Measurements from ENCODE around the gene FAS.

The FAS gene

DNA sequence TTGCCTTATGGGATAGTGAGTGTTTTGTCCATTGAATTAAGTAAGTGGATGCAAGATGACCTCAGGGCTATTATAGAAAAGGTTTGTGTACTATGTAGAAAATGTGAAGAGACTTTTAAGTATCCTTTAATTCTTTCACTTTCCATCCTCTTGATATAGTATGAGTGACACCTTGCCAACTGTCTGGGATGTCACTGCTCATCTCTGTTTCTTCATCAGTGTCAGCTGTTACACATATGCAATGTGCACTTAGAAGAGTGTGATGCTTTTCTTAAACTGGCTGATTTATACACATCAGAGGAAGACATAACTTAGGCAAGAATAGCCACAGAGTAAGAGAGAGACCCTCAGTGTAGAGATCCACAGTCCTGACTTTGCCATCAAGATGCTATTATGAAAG lies 29.3 kb upstream of the FAS start:
- peaks cover 24% of the 10 kb centered on the region for H3K4me1 Mint-ChIP-seq (ENCODE audit: low read depth)
- no peaks in the 10 kb centered on the region for H3K9me3 Mint-ChIP-seq (ENCODE audit: low read depth)
- H3K4me3 Mint-ChIP-seq = no peak overlapping the region
- peaks cover 3% of the 10 kb centered on the region for H3K36me3 Mint-ChIP-seq
- H3K27ac Mint-ChIP-seq = no peak overlapping the region
- no peaks in the 10 kb centered on the region for H3K27me3 Mint-ChIP-seq

DNA sequence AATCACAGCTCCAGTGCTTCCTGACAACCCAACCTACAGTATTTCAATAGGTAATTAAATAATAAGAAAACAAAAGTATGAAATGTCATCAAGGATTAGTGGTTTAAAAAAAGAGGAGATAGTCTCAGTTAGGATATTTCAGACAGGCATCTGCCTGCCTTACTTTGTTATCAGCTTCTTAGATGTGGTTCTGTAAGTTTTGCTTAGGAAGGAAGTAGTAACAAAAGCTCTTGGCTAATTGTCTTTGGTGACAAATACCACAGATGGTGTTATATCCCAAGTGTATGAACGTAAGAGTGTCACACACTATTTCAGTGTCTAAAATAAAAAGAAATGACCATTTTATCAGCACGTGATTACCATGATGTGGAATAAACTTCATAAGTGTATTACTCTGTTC lies 28.3 kb upstream of the FAS start:
- H3K9me3 Mint-ChIP-seq (ENCODE audit: low read depth) = no peaks in the 10 kb centered on the region
- H3K36me3 Mint-ChIP-seq = peaks cover 3% of the 10 kb centered on the region
- peaks cover 24% of the 10 kb centered on the region for H3K4me1 Mint-ChIP-seq (ENCODE audit: low read depth)
- peak overlapping the region; percentile 56 for H3K4me3 Mint-ChIP-seq
- H3K27me3 Mint-ChIP-seq = no peaks in the 10 kb centered on the region
- H3K27ac Mint-ChIP-seq = no peak overlapping the region

DNA sequence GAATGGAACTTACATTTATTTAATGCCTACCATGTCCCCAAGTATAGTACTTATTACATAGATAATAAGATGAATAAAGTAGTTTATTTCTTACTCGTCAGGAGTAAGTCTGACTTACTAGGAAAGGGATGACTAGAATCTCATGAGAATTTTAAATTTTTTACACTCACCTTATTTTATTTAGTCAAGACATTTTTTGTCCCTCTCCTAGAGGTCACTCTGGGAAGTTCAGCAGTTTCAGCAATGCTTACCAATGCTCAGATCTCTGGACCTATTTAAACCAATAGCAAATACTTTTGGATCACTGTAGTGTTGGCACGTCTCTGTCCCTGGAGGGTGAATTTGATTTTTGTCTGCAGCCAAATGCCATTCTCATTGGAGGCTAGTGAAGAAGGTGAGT lies 27.3 kb upstream of the FAS start:
- H3K36me3 Mint-ChIP-seq = peaks cover 3% of the 10 kb centered on the region
- no peaks in the 10 kb centered on the region for H3K9me3 Mint-ChIP-seq (ENCODE audit: low read depth)
- peaks cover 24% of the 10 kb centered on the region for H3K4me1 Mint-ChIP-seq (ENCODE audit: low read depth)
- no peak overlapping the region for H3K27ac Mint-ChIP-seq
- H3K27me3 Mint-ChIP-seq = no peaks in the 10 kb centered on the region
- no peak overlapping the region for H3K4me3 Mint-ChIP-seq

DNA sequence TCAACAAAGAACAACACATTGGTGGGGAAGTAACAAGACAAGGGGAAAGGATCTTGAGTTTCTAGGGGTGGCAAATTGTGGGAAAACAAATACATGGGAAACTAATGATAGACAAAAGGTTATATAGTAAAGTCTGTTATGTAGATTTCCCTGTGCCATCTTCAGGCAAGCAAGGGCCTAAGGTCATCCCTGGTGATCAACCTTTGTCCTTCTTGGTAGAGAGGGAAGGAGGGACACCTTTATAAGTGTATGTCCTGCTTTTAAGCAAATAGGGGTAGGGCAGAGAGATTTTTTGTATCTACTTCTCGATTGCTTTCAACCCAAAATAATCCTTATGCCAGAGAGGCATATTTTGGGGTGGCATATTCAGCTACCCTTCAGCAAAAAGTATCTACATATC lies 26.2 kb upstream of the FAS start:
- Mint-ChIP-seq H3K27me3 (no peaks in the 10 kb centered on the region), H3K4me1 (ENCODE audit: low read depth) (peaks cover 24% of the 10 kb centered on the region), H3K9me3 (ENCODE audit: low read depth) (no peaks in the 10 kb centered on the region), H3K4me3 (no peak overlapping the region), H3K27ac (no peak overlapping the region), H3K36me3 (peaks cover 3% of the 10 kb centered on the region)

DNA sequence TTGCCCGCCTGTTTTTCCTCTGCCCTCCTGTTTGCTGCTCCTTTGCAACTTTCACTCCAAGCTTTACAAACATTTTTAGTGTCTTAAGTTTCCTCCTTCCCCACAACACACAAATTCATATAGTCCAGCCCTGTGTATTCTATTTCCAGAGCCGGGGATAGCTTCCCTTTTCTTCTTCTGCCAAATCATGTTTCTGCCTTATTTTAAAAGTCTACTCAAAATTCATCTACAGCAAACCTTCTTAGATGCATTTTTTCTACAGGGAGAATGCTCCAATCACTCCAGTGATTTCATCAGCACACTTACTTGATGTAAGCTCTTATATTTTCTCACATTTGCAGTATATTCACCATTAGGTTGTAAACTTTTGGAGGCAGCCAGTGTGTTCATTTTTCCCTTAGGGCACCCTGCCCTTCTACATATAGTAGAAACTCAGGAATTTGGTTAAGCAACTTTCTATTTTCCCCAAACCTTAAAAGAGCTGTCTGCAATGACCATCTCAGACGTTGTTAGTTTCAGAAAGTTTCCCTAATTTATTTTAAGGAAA lies 25.7 kb upstream of the FAS start:
- H3K4me1 Mint-ChIP-seq (ENCODE audit: low read depth) = peaks cover 24% of the 10 kb centered on the region
- H3K27ac Mint-ChIP-seq = no peak overlapping the region
- H3K36me3 Mint-ChIP-seq = peaks cover under 1% of the 10 kb centered on the region
- no peaks in the 10 kb centered on the region for H3K9me3 Mint-ChIP-seq (ENCODE audit: low read depth)
- H3K27me3 Mint-ChIP-seq = no peaks in the 10 kb centered on the region
- H3K4me3 Mint-ChIP-seq = no peak overlapping the region

DNA sequence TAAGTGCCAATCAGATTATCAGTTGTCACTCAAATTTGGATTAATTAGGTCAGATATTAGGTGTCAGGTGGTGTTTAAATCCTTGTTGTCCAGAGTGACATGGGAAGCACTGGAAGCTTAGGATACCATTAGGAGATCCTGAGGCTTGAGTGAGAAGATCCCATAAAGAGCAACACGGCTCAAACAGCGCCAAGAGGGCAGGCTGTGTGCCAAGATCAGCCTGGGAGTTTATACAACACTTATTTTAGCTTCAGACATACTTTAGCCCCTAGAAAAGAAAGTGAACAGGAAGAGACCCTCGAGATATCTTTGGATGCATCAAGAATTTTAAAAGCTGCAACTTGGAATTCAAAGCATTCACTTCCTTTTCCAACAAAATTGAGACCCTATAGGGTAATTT lies 23.8 kb upstream of the FAS start:
- H3K36me3 Mint-ChIP-seq = no peaks in the 10 kb centered on the region
- H3K4me1 Mint-ChIP-seq (ENCODE audit: low read depth) = peaks cover 14% of the 10 kb centered on the region
- H3K27ac Mint-ChIP-seq = no peak overlapping the region
- no peak overlapping the region for H3K4me3 Mint-ChIP-seq
- no peaks in the 10 kb centered on the region for H3K9me3 Mint-ChIP-seq (ENCODE audit: low read depth)
- H3K27me3 Mint-ChIP-seq = no peaks in the 10 kb centered on the region

DNA sequence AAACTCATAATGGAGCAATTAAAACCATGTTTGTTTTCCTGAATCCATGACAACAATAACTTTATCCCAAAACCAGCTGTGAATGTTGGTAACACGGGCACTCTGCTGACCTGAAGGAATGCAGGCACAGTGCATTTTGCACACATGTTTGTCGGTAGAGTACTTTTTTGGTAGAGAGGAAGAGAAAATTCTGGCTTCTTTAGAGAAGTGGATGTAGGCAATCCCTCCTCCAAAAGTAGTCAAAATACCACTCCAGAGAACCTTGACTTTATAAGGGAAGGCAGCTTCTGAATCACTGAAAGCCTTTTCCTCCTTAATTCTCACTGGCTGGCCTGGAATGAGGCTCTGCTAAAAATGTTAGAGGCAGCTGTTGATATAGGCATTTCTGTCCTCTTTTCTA lies 22.2 kb upstream of the FAS start:
- H3K27ac Mint-ChIP-seq = no peak overlapping the region
- H3K4me1 Mint-ChIP-seq (ENCODE audit: low read depth) = peaks cover 3% of the 10 kb centered on the region
- H3K27me3 Mint-ChIP-seq = no peaks in the 10 kb centered on the region
- no peak overlapping the region for H3K4me3 Mint-ChIP-seq
- no peaks in the 10 kb centered on the region for H3K9me3 Mint-ChIP-seq (ENCODE audit: low read depth)
- peaks cover 1% of the 10 kb centered on the region for H3K36me3 Mint-ChIP-seq

DNA sequence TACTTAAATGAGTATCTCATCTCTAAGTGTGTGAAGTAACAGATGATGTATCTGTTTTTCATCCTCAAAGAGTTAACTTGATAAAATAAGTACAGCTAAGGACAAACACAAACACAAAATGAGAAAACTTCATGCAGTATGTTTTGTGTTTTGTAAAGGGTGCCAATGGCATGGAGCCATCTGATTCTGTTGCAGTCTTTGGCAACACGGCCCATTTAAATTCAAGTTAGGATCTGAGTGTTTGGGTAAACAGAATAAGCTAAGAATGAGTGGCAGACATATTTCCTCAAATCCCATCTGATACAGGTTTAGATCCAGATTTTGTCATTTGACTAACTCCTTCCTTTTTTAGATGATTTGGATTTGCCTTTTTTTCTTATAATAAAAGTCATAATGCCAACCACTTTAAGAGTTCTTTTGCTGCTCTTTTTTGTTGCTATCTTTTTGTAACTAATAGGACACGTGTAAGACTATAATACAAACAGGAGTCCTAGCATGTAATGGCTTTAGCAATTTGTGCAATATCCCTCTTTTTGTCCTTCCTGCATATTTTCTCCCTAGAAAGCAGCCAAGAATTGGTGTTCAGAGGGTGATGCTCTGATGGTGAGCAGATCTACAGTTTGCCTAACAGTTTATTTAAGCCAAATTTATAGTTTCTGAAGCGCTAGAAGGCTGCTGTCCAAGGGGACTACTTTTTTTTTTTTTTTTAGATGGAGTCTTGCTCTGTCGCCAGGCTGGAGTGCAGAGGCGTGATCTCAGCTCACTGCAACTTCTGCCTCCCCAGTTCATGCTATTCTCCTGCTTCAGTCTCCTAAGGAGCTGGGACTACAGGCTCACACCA lies 19.2 kb upstream of the FAS start:
- Mint-ChIP-seq H3K4me3 (no peak overlapping the region), H3K27ac (no peak overlapping the region), H3K36me3 (peaks cover 2% of the 10 kb centered on the region), H3K9me3 (ENCODE audit: low read depth) (no peaks in the 10 kb centered on the region), H3K4me1 (ENCODE audit: low read depth) (peaks cover 17% of the 10 kb centered on the region), H3K27me3 (no peaks in the 10 kb centered on the region)

DNA sequence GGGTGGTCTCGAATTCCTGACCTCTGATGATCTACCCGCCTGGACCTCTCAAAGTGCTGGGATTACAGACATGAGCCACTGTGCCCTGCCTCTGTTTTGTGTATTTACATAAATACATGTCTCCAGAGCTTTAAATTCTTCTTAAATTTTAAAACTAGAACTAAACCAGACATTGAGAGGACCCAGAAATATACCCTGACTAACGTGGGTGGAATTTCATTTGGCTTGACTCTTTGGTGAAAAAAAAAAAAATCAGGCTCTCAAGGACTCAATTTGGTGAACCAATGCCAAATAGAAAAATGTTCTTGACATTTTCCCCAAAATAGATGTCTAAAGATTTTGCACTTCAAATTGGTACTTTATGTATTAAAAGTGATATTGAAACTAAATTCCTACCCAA lies 16.6 kb upstream of the FAS start:
- no peak overlapping the region for H3K27ac Mint-ChIP-seq
- H3K4me1 Mint-ChIP-seq (ENCODE audit: low read depth) = peaks cover 17% of the 10 kb centered on the region
- H3K27me3 Mint-ChIP-seq = no peaks in the 10 kb centered on the region
- H3K9me3 Mint-ChIP-seq (ENCODE audit: low read depth) = no peaks in the 10 kb centered on the region
- H3K4me3 Mint-ChIP-seq = no peak overlapping the region
- H3K36me3 Mint-ChIP-seq = peaks cover 2% of the 10 kb centered on the region

DNA sequence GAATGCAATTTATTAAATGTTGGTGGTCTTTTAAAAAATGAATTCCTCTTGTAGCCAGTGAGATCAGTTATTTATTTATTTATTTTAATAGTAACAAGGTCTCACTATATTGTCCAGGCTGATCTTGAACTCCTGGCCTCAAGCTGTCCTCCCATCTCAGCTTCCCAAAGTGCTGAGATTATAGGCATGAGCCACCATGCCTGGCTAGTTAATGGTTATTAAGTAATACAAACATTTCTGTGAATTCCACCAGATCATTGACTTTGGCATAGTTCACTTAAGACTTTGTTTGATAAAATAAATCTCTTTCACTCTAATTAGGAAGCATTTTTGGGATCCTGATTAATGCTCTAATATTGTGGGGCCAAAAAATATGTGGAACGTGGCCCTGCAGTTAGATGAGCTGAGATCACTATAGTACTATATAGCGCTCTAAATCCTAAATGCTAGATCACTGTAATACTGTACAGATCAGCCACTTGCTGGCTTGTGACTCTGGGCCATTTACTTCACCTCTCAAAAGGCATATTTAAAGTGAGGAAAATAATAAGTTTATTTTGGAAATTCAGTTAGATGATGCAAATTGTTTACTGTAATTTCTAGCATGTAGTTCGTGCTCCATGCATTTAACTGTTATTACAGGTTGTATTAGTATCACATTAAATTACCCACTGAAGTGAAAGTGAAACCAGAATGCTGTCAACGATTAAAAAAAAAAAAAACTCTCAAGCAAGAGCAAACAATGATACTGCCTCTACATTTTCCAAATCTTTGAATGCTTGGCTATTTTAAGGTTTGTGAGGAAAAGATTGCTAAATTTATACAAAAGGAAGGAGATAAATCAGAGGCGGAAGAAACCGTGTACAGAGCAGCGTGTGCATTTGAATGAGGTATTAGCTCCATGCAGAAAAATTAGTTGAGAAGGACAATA lies 15.9 kb upstream of the FAS start:
- Mint-ChIP-seq H3K36me3 (peaks cover 2% of the 10 kb centered on the region), H3K27ac (peak overlapping the region; percentile 97), H3K27me3 (no peaks in the 10 kb centered on the region)

DNA sequence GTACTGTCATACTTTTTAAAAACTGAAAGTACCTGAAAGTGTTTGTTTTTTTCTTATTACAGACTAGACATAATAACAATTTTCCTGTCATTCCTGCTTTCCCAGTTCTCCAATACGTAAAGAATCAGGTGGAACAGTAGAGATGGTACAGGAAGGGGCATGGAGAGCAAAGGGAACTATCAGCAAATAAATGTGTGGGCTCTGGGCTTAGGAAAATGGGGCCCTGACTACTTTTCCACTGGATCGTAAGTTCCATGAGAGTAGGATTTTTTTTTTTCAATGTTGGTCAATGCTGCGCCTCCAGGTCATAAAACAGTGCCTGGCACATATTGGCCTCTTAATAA lies 15.2 kb upstream of the FAS start:
- Mint-ChIP-seq H3K27me3 (no peaks in the 10 kb centered on the region), H3K9me3 (ENCODE audit: low read depth) (no peaks in the 10 kb centered on the region), H3K4me3 (peak overlapping the region; percentile 98), H3K36me3 (peaks cover 2% of the 10 kb centered on the region), H3K27ac (peak overlapping the region; percentile 97), H3K4me1 (ENCODE audit: low read depth) (peaks cover 17% of the 10 kb centered on the region)

More for the DNA sequence above, 15.9 kb upstream of the FAS start:
- H3K4me1 Mint-ChIP-seq (ENCODE audit: low read depth) = peaks cover 17% of the 10 kb centered on the region
- H3K4me3 Mint-ChIP-seq = peak overlapping the region; percentile 98
- H3K9me3 Mint-ChIP-seq (ENCODE audit: low read depth) = no peaks in the 10 kb centered on the region

DNA sequence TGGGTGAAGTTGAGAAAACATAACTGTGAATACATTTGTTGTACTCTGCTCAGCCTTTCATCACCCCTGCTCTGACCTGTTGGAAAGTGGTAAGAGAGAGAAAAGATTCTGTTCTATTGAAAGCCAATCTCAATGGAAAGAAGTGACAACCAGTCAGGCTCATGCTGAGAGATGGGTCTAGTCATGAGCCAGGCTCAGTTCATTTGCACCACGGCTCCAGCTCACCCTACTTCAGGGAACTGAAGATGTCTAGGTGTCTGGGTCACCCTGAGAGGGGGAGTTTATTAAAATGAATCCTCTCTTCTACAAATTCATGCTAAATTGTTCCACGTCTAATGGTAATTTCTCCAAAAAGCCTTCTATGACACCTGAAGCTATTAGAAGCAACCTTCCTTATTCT lies 12.1 kb upstream of the FAS start:
- H3K4me3 Mint-ChIP-seq = no peak overlapping the region
- H3K36me3 Mint-ChIP-seq = no peaks in the 10 kb centered on the region
- no peaks in the 10 kb centered on the region for H3K9me3 Mint-ChIP-seq (ENCODE audit: low read depth)
- no peaks in the 10 kb centered on the region for H3K27me3 Mint-ChIP-seq
- H3K4me1 Mint-ChIP-seq (ENCODE audit: low read depth) = peaks cover 18% of the 10 kb centered on the region
- H3K27ac Mint-ChIP-seq = no peak overlapping the region

DNA sequence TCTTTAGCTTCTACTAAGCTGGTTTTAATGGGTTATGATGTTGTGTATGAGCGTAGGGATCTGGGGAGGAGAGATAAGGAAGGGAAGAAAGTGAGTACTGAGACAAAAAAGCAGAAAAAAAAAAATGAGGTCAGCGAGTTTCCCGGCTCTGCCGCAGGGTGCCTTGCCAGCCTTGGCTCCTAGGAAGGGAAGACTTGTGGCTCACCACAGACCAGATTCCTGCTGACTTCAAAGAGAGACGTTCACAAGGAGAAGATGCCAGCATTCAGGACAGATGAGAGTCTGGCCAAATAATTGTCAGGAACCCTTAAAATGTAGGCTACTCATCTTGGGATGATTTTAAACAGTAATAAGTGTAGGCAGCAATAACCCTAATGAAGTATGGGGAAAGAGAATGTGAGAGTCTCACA lies 11.4 kb upstream of the FAS start:
- Mint-ChIP-seq H3K9me3 (ENCODE audit: low read depth) (no peaks in the 10 kb centered on the region), H3K36me3 (no peaks in the 10 kb centered on the region), H3K27me3 (no peaks in the 10 kb centered on the region), H3K4me3 (no peak overlapping the region), H3K4me1 (ENCODE audit: low read depth) (peaks cover 22% of the 10 kb centered on the region), H3K27ac (no peak overlapping the region)

DNA sequence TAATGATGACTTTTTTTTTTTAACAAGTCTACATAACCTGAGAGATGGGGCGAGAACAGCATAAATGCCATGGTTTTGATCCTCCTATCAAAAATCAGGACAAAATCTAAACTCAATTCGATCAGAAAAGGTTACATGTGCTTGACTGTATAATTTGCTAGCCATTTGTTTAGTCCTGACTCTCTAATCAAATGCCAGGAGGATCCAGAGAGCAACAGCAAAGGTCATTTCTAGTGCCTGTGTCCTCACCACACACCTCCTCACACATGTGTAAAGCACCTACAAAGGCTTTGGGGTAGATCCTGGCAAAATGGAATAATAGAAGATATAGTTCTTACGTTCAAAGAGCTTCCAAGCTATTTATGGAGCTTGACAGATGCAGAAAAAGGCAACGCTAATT lies 11.0 kb upstream of the FAS start:
- Mint-ChIP-seq H3K9me3 (ENCODE audit: low read depth) (no peaks in the 10 kb centered on the region), H3K4me3 (no peak overlapping the region), H3K4me1 (ENCODE audit: low read depth) (peaks cover 21% of the 10 kb centered on the region), H3K36me3 (no peaks in the 10 kb centered on the region), H3K27ac (no peak overlapping the region), H3K27me3 (no peaks in the 10 kb centered on the region)

DNA sequence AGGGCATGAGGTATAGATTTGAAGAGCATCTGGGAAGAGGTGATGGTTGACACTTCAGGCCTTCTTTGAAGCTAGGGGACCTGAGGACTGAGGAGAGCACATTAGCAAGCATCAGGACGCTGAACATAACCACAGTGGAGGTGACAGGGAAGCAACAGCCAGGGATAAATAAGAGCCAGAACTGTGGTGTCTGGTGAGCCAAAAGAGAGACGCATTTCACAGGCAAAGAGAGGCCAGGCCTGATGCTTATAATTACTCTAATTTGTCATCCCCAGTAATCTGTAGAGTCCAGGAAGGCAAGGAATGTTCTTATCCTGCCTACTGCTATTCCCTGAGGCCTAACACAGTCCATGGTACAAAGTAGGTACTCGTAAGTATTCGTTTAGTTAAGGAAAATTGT lies 10.4 kb upstream of the FAS start:
- no peak overlapping the region for H3K4me3 Mint-ChIP-seq
- H3K36me3 Mint-ChIP-seq = no peaks in the 10 kb centered on the region
- no peaks in the 10 kb centered on the region for H3K9me3 Mint-ChIP-seq (ENCODE audit: low read depth)
- no peak overlapping the region for H3K27ac Mint-ChIP-seq
- peaks cover 14% of the 10 kb centered on the region for H3K4me1 Mint-ChIP-seq (ENCODE audit: low read depth)
- no peaks in the 10 kb centered on the region for H3K27me3 Mint-ChIP-seq

Data from activated naive CD8-positive, alpha-beta T cell (primary cell).